Measurements from ENCODE around the gene WNT7B.

GRCh38 chr22:45969414-45969799 is 7.6 kb downstream of the WNT7B start:
- no peak for TF ChIP-seq CTCF (IDR thresholded peaks at IDR 0.05)
- TF ChIP-seq POLR2A (IDR thresholded peaks at IDR 0.05): no peak
